Large intestine (tissue), 12 donors: ENCODE measurements around the gene EXOSC3. TPM values are rescaled to one million over a fixed set of nuclear protein-coding genes. Genes with fewer than 3 reads are reported as not detected.
"Not testable (repeated sequence)": the region's sequence is repeated elsewhere in the genome, so short reads cannot be mapped to it uniquely, and the experiment has no call there.

Experiments used
- DNase-seq, 2 donors: peaks; one replicate each; pipeline versions ENCODE4 v3.0.0 to v3.0.0-alpha.2; 2013
- H3K27ac ChIP-seq: one replicate; pipeline ENCODE4 v1.5.1; 2013; ENCODE audit warnings: low read length
- H3K27me3 ChIP-seq: 2 replicates; pipeline ENCODE4 v1.6.1; 2013; ENCODE audit warnings: low read length; ENCODE audit not compliant: control insufficient read depth, insufficient read depth
- H3K36me3 ChIP-seq: 2 replicates; pipeline ENCODE4 v1.6.1; 2013; ENCODE audit warnings: low read length; ENCODE audit not compliant: control insufficient read depth, insufficient read depth
- H3K4me1 ChIP-seq: one replicate; pipeline ENCODE4 v1.6.1; 2013; ENCODE audit warnings: low read length; ENCODE audit not compliant: control insufficient read depth, insufficient read depth
- H3K4me3 ChIP-seq: one replicate; pipeline ENCODE4 v1.5.1; 2013; ENCODE audit warnings: low read length
- H3K9me3 ChIP-seq: one replicate; pipeline ENCODE4 v1.6.1; 2013; ENCODE audit warnings: mild to moderate bottlenecking, low read depth, low read length, moderate library complexity; ENCODE audit not compliant: control insufficient read depth
- WGBS: methylation state at CpG from one replicate; pipeline ENCODE4 v1.1.5; 2013; ENCODE audit warnings: low lambda C conversion rate; ENCODE audit not compliant: insufficient coverage; 5-methylcytosine and 5-hydroxymethylcytosine counted together
- long read RNA-seq, 11 donors: transcript quantifications; one replicate each; lab custom pipeline, GENCODE V29; 2026
- polyA plus RNA-seq: library from polyadenylated mRNA; unstranded; fragments of 120-200 nt; gene quantifications from one replicate; pipeline ENCODE4 v1.2.1, GENCODE V29; 2013

EXOSC3 gene
- polyA plus RNA-seq: 33.6 TPM
- long read RNA-seq, donor 1, transcript EXOSC3-201 (4 exons, 1,806 nt): major isoform, 5 of 8 reads
- long read RNA-seq, donor 1, partial matches to known transcripts: 0 of 8 reads
- long read RNA-seq, donor 1, other reads (novel, unspliced or antisense): 0 of 8 reads
- long read RNA-seq, donor 2, transcript EXOSC3-201 (4 exons, 1,806 nt): major isoform, 20 of 31 reads
- long read RNA-seq, donor 2, partial matches to known transcripts: 5 of 31 reads
- long read RNA-seq, donor 2, other reads (novel, unspliced or antisense): 0 of 31 reads
- long read RNA-seq, donor 3: 0 reads
- long read RNA-seq, donor 4, partial matches to known transcripts: 0 of 2 reads
- long read RNA-seq, donor 4, other reads (novel, unspliced or antisense): 0 of 2 reads
- long read RNA-seq, donor 5, transcript EXOSC3-201 (4 exons, 1,806 nt): major isoform, 5 of 6 reads
- long read RNA-seq, donor 5, partial matches to known transcripts: 0 of 6 reads
- long read RNA-seq, donor 5, other reads (novel, unspliced or antisense): 0 of 6 reads
- long read RNA-seq, donor 6, transcript EXOSC3-201 (4 exons, 1,806 nt): major isoform, 13 of 14 reads
- long read RNA-seq, donor 6, partial matches to known transcripts: 0 of 14 reads
- long read RNA-seq, donor 6, other reads (novel, unspliced or antisense): 0 of 14 reads
- long read RNA-seq, donor 7, transcript EXOSC3-201 (4 exons, 1,806 nt): major isoform, 5 of 6 reads
- long read RNA-seq, donor 7, partial matches to known transcripts: 0 of 6 reads
- long read RNA-seq, donor 7, other reads (novel, unspliced or antisense): 0 of 6 reads
- long read RNA-seq, donor 8, transcript EXOSC3-204 (3 exons, 509 nt): minor isoform, 5 of 43 reads
- long read RNA-seq, donor 8, transcript EXOSC3-201 (4 exons, 1,806 nt): major isoform, 21 of 43 reads
- long read RNA-seq, donor 8, partial matches to known transcripts: 12 of 43 reads
- long read RNA-seq, donor 8, other reads (novel, unspliced or antisense): 0 of 43 reads
- long read RNA-seq, donor 9, transcript EXOSC3-201 (4 exons, 1,806 nt): major isoform, 13 of 16 reads
- long read RNA-seq, donor 9, partial matches to known transcripts: 0 of 16 reads
- long read RNA-seq, donor 9, other reads (novel, unspliced or antisense): 0 of 16 reads
- long read RNA-seq, donor 10, transcript EXOSC3-201 (4 exons, 1,806 nt): major isoform, 18 of 23 reads
- long read RNA-seq, donor 10, partial matches to known transcripts: 0 of 23 reads
- long read RNA-seq, donor 10, other reads (novel, unspliced or antisense): 0 of 23 reads
- long read RNA-seq, donor 11, transcript EXOSC3-201 (4 exons, 1,806 nt): major isoform, 10 of 13 reads
- long read RNA-seq, donor 11, partial matches to known transcripts: 0 of 13 reads
- long read RNA-seq, donor 11, other reads (novel, unspliced or antisense): 0 of 13 reads

GRCh38 chr9:37784616-37785483, at the start of gene EXOSC3:
Gene EXOSC3, minus strand, starts transcription at chr9:37785064. Its CDS starts 20 bp downstream, at chr9:37785044.
- H3K9me3 ChIP-seq: peaks cover 8% of the 10 kb centered on the region
- peak within 1 kb of the TSS; percentile 74 for H3K27ac ChIP-seq
- H3K4me3 ChIP-seq: peak within 1 kb of the TSS; percentile 80
- WGBS: no CpG with 5 or more reads among the region's 73 CpGs
- peak; percentile 82 to 92 for DNase-seq
- peaks cover 25% of the 10 kb centered on the region for H3K36me3 ChIP-seq
- H3K4me1 ChIP-seq: peaks cover 3% of the 10 kb centered on the region
- H3K27me3 ChIP-seq: peaks cover 10% of the 10 kb centered on the region

- no CpG with 5 or more reads among the region's 4 CpGs for WGBS
Measured at GRCh38 chr9:37827483-37828165, 42.8 kb upstream of the EXOSC3 start.

GRCh38 chr9:37825174-37825573, 40.3 kb upstream of the EXOSC3 start:
- 100% methylated on average over 1 of the region's 2 CpGs for WGBS
- not testable (repeated sequence) for H3K27me3 ChIP-seq, H3K4me3 ChIP-seq, DNase-seq, H3K27ac ChIP-seq, H3K4me1 ChIP-seq, H3K9me3 ChIP-seq
- H3K36me3 ChIP-seq: peaks cover 30% of the 10 kb centered on the region

More at GRCh38 chr9:37827483-37828165, 42.8 kb upstream of the EXOSC3 start:
- Histone ChIP-seq H3K9me3 (no peaks in the 10 kb centered on the region), H3K4me3 (no peak overlapping the region), H3K27me3 (no peaks in the 10 kb centered on the region), H3K36me3 (peaks cover 25% of the 10 kb centered on the region), H3K4me1 (no peaks in the 10 kb centered on the region), H3K27ac (no peak overlapping the region)
- DNase-seq: no peak

- Histone ChIP-seq H3K27ac (no peak overlapping the region), H3K4me3 (no peak overlapping the region), H3K9me3 (no peaks in the 10 kb centered on the region), H3K4me1 (no peaks in the 10 kb centered on the region), H3K27me3 (no peaks in the 10 kb centered on the region), H3K36me3 (peaks cover 14% of the 10 kb centered on the region)
- no peak for DNase-seq
- WGBS: 100% methylated on average over 2 of the region's 5 CpGs
Measured at GRCh38 chr9:37820142-37820541, 35.3 kb upstream of the EXOSC3 start.

- Histone ChIP-seq H3K9me3 (no peaks in the 10 kb centered on the region), H3K4me1 (no peaks in the 10 kb centered on the region), H3K4me3 (no peak overlapping the region), H3K27me3 (no peaks in the 10 kb centered on the region), H3K36me3 (peaks cover 11% of the 10 kb centered on the region), H3K27ac (no peak overlapping the region)
- no peak for DNase-seq
- 100% methylated on average over 1 of the region's 2 CpGs for WGBS
Measured at GRCh38 chr9:37818849-37819248, 34.0 kb upstream of the EXOSC3 start.

GRCh38 chr9:37812773-37813379, 28.0 kb upstream of the EXOSC3 start:
- peaks cover 3% of the 10 kb centered on the region for H3K36me3 ChIP-seq
- no peaks in the 10 kb centered on the region for H3K27me3 ChIP-seq
- H3K9me3 ChIP-seq: no peaks in the 10 kb centered on the region
- no CpG with 5 or more reads among the region's 5 CpGs for WGBS
- H3K4me1 ChIP-seq: no peaks in the 10 kb centered on the region
- H3K27ac ChIP-seq: no peak overlapping the region
- no peak for DNase-seq
- H3K4me3 ChIP-seq: no peak overlapping the region

- no peak for DNase-seq
- no peaks in the 10 kb centered on the region for H3K9me3 ChIP-seq
- H3K27me3 ChIP-seq: no peaks in the 10 kb centered on the region
- no CpG with 5 or more reads among the region's 6 CpGs for WGBS
- no peaks in the 10 kb centered on the region for H3K4me1 ChIP-seq
- no peak overlapping the region for H3K4me3 ChIP-seq
- H3K36me3 ChIP-seq: peaks cover 3% of the 10 kb centered on the region
- H3K27ac ChIP-seq: no peak overlapping the region
Measured at GRCh38 chr9:37811906-37812476, 27.1 kb upstream of the EXOSC3 start.

GRCh38 chr9:37809676-37810075, 24.8 kb upstream of the EXOSC3 start:
- not testable (repeated sequence) for H3K9me3 ChIP-seq, DNase-seq, H3K27me3 ChIP-seq, H3K27ac ChIP-seq, H3K4me3 ChIP-seq, H3K4me1 ChIP-seq, H3K36me3 ChIP-seq
- no CpG with 5 or more reads among the region's 15 CpGs for WGBS
